Measurements from ENCODE around the gene COL26A1. TPM values are rescaled to one million over a fixed set of nuclear protein-coding genes. Genes with fewer than 3 reads are reported as not detected.

The COL26A1 gene
- total RNA-seq, 1 donor from 2014 or later, result 3.5 TPM

DNA sequence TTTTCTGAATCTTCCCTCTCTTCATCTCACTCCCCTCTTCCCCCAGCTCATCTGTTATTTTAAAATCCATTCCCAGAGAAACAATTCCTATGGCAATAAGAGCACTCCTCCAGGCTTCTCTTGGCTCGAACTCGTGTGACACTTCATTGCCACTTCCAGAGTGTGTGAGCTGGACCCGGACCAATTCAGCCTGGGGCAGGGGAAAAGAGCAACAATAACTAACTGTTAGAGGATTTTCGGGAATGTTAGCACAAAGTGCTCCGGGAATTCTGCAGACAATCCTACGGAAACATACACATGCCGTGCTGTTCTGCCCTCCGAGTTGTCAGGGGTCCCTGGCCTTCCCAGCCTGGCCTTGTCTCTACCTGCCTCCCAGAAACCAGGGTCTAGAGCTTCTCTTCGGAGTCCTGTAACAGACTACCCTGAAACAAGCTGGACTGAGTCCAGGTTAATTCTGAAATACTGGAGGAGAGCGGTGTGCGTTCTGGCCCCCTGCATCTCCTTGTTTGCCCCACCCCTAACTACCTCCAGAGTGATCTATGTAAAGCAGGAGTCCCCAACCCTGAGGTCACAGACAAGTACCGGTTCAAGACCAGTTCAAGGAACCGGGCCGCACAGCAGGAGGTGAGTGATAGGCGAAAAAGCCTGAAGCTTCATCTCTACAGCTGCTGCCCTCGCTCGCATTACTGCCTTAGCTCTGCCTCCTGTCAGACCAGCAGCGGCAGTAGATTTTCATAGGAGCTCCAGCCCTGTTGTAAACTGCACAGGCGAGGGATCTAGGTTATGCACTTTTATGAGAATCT, 11.3 kb downstream of the COL26A1 start:
- DNase-seq, result no peak

- no peak for DNase-seq
Observed at GRCh38 chr7:101374990-101375389, 12.3 kb downstream of the COL26A1 start.

DNA sequence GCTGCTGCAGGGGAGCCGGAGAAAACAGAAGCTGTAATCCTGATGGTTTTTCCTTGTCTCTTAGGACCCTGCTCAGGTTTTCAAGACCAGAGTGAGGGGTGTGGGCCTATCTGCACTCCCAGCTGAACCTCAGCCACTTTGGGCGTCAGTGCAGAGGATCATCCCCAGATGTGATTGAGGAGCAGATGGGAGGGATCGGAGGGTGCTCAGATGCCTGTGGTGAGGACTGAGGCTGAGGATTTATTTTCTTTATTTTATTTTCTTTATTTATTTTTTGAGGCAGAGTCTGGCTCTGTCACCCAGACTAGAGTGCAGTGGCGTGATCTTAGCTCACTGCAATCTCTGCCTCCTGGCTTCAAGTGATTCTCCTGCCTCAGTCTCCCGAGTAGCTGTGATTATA, 13.9 kb downstream of the COL26A1 start:
- DNase-seq, result no peak

DNA sequence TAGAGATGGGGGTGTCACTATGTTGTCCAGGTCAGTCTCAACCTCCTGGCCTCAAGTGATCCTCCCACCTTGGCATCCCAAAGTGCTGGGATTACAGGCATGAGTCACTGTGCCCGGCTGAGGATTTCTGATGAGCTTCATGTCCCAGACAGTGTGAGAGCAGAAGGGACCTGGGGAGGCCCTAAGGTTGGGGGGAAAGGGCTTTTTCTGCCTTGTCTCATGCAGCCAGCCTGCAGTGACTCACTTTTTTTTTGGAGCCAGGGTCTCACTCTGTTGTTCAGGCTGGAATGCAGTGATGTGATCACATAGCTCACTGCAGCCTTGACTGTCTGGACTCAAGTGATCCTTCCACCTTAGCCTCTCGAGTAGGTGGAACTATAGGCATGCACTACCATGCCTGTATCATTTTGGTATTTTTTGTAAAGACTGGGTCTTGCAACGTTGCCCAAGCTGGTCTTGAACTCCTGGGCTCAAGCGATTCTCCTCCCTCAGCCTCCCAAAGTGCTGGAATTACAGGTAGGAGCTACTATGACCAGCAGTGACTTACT, 14.6 kb downstream of the COL26A1 start:
- no peak for DNase-seq

- peak; percentile 34 for DNase-seq
Observed at GRCh38 chr7:101378751-101379174, 16.1 kb downstream of the COL26A1 start.

GRCh38 chr7:101379302-101379701, 16.6 kb downstream of the COL26A1 start:
- DNase-seq, result no peak

DNA sequence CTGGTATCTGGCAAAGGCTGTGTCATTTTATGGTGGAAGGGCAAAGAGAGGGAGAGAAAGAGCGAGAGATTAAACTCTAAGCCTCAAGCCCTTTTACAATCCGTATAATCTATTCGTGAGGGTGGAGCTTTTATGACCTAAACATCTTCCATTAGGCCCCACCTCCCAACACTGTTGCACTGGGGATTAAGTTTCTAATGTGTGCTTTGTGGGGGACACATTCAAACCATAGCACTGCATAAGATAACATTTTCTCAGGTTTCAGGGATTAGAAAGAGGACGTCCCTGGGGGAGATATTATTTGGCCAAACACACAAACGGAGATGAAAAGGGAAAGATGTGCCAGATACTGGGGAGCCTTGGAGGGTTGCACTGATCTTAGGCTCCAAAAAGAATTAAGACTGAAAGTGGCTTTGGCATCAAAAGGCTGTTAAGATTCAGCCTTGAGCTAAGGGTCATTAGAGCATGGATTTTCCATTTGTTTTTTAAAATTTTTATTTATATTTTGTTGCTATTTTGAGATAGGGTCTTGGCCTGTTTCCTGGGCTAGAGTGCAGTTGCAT, 19.0 kb downstream of the COL26A1 start:
- no peak for DNase-seq

DNA sequence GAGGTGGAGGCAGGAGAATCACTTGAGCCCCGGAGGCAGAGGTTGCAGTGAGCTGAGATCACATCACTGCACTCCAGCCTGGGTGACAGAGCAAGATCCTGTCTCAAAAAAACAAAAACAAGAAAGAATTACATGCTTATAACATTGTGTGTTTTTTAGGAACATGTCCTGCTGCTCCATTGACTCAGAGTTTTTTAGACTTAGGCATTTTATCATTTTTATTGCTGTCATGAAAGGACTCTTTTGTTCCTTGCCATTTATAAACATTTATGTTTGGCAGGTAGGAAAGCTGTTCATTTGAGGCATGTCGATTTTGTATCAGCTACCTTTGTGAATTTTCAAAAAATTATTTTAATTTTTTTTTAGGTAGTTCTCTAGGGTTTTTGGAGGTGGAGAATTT, 20.3 kb downstream of the COL26A1 start:
- DNase-seq, result no peak

- no peak for DNase-seq
Observed at GRCh38 chr7:101386177-101386557, 23.5 kb downstream of the COL26A1 start.

- peak; percentile 17 for DNase-seq
Observed at GRCh38 chr7:101386558-101387231, 24.0 kb downstream of the COL26A1 start.

DNA sequence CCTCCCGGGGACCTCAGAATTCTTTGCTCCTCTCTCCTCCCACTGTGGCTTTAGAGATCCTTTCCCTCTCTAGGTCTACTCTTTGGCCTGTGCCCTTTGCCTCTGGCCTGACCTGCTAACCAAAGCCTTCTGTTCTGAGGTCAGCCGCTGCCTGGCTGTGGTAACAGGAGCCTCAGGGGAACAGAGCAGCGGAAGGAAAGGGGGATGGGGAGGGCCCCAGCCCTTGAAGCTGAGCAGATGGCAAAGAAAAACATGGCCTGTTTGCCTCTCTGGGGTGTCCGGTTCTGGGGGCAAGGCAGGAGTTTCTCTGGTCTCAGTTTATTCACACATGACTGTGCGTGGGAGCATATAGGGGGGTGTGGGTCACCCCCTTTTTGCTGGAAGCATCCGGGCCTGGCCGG, 28.2 kb downstream of the COL26A1 start:
- DNase-seq, result peak; percentile 8

- DNase-seq, result no peak
Observed at GRCh38 chr7:101391991-101392390, 29.3 kb downstream of the COL26A1 start.

- DNase-seq, result no peak
Observed at GRCh38 chr7:101393865-101394264, 31.2 kb downstream of the COL26A1 start.

- DNase-seq, result no peak
Observed at GRCh38 chr7:101395376-101395775, 32.7 kb downstream of the COL26A1 start.

GRCh38 chr7:101397243-101397642, 34.6 kb downstream of the COL26A1 start:
- DNase-seq, result no peak

DNA sequence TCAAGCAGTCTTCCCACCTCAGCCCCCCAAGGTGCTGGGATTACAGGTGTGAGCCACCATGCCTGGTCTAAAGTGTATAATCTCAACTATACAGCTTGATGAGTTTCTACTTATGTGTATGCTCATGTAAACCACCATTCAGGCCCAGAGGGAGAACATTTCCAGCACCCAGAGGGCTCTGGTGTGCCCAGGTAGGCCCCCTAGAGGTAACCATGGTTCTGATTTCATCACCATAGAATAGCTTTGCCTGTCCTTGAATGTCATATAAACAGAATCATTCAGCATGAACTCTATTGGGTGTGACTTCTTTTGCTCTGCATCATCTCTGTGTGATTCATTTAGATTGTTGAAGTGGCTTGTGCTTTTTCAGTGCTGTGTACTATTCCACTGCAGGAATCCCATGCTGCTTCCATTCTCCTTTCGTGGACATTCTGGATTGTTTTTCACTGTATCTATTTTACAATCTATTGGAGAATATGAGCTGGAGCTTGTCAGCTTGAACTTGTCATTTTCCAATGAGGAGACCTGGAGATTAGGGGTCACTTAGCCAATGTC, 35.2 kb downstream of the COL26A1 start:
- DNase-seq, result no peak

- DNase-seq, result no peak
Observed at GRCh38 chr7:101398396-101399289, 36.0 kb downstream of the COL26A1 start.

- DNase-seq, result no peak
Observed at GRCh38 chr7:101399759-101400158, 37.1 kb downstream of the COL26A1 start.

- DNase-seq, result no peak
Observed at GRCh38 chr7:101400751-101401150, 38.1 kb downstream of the COL26A1 start.

DNA sequence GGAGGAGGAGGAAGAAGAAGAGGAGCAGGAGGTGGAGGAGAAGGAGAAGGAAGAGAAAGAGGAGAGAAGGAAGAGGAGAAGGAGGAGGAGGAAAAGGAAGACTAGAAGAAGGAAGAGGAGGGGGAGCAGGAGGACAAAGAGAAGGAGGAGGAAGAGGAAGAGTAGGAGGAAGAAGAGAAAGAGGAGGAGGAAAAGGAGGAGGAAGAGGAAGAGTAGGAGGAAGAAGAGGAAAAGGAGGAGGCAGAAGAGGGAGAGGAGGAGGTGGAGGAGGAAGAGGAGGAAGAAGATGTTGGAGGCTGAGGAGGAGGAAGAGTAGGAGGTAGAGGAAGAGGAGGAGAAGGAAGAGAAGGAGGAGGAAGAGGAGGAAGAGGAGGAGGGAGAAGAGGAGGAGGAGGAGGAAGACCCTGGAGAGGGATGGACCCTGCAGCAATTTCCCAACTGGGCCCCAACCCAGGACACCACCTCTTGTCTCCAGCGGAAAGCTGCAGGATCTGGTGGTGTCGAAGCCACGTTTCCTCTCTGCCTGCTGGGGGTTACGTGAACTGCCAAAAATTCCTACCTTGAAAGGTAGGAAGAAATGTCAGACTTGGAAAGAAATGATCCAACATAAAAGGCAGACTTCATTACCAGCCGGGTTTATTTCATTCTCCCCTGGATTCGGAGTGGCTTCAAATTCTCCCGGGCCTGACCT, 38.9 kb downstream of the COL26A1 start:
- no peak for DNase-seq

GRCh38 chr7:101402081-101402779, 39.6 kb downstream of the COL26A1 start:
- DNase-seq, result no peak

Data from skin of body (tissue), 2 donors.